Sigmoid colon (tissue), 7 donors: ENCODE data around the gene ARL13B. TPM values are rescaled to one million over a fixed set of nuclear protein-coding genes. Genes with fewer than 3 reads are reported as not detected.

Experiments
- DNase-seq: peaks from one replicate; pipeline ENCODE4 v3.0.0-alpha.2; 2019
- H3K27ac ChIP-seq, 4 donors: fragments of 200-600 bp; sonication (generic); one replicate each; pipeline ENCODE4 v1.5.1; 2016 to 2019; ENCODE audit warnings: mild to moderate bottlenecking in 1 of 4
- H3K27me3 ChIP-seq, 3 donors: fragments of 200-600 bp; sonication (generic); one replicate each; pipeline ENCODE4 v1.5.1; 2019; ENCODE audit warnings: mild to moderate bottlenecking in 1 of 3
- H3K36me3 ChIP-seq, 4 donors: fragments of 200-600 bp; sonication (generic); one replicate each; pipeline ENCODE4 v1.5.1; 2016 to 2019
- H3K4me1 ChIP-seq, 4 donors: fragments of 200-600 bp; sonication (generic); one replicate each; pipeline ENCODE4 v1.5.1; 2017 to 2019
- H3K4me3 ChIP-seq, 4 donors: fragments of 200-600 bp; sonication (generic); one replicate each; pipeline ENCODE4 v1.5.1; 2017 to 2019; ENCODE audit warnings: mild to moderate bottlenecking in 2 of 4, moderate library complexity in 1 of 4
- H3K9me3 ChIP-seq, 4 donors: fragments of 200-600 bp in 3 of 4; sonication (generic) in 3 of 4; one replicate each; pipeline versions ENCODE4 v1.5.1 to v1.6.1; 2013 to 2019
- EP300 ChIP-seq, 4 donors: sonication (generic); formaldehyde crosslinking; IDR thresholded peaks; one replicate each; pipeline ENCODE4 v1.6.1; 2017; ENCODE audit warnings: antibody characterized with exemption in 4 of 4
- POLR2A ChIP-seq, 2 donors: fragments of 450-650 bp; IDR thresholded peaks; one replicate each; pipeline ENCODE4 v1.6.1; 2016; ENCODE audit warnings: antibody characterized with exemption in 2 of 2, mild to moderate bottlenecking in 2 of 2, moderate library complexity in 2 of 2
- POLR2AphosphoS5 ChIP-seq, 4 donors: sonication (generic); formaldehyde crosslinking; IDR thresholded peaks; one replicate each; pipeline ENCODE4 v1.6.1; 2017; ENCODE audit warnings: antibody characterized with exemption in 4 of 4
- WGBS, 2 donors: extraction: QIAGEN DNeasy Blood & Tissue Kit; methylation state at CpG; one replicate each; pipeline ENCODE4 v1.1.7; 2013; 5-methylcytosine and 5-hydroxymethylcytosine counted together
- intact Hi-C: fragments of 100-400 bp; cut with DNase I; formaldehyde crosslinking; loops from one replicate; pipeline ENCODE4 v1.15.1; 2023
- polyA plus RNA-seq, 3 donors: library from polyadenylated mRNA; stranded (reverse); fragments of 200-250 nt; gene quantifications; one replicate each; pipeline ENCODE4 v1.2.3, GENCODE V29; 2013
- small RNA-seq, 3 donors: library from RNA; depleted of rRNA; stranded (forward); fragments of <200 nt; gene quantifications; one replicate each; pipeline ENCODE3, GENCODE V24; 2016
- total RNA-seq, 4 donors: library from RNA; depleted of rRNA; stranded (reverse); fragments of >200 nt; gene quantifications; one replicate each; pipeline ENCODE4 v1.1.0, GENCODE V29; 2016
- TF ChIP-seq, protein P1 (sequence below), 4 experiments: fragments of 450-650 bp in 3 of 4; fragments of 200-600 bp in 1 of 4; IDR thresholded peaks; one replicate each; pipeline ENCODE4 v1.5.1; 2016 to 2019; ENCODE audit warnings: antibody characterized with exemption in 4 of 4, mild to moderate bottlenecking in 3 of 4, moderate library complexity in 2 of 4
- donor health status: healthy with polysubstance abuse.
- donor health status: Bipolar disorder and iron deficiency.
- donor health status: healthy.

Gene ARL13B
- total and polyA plus RNA-seq, 7 donors: 1.8 to 14.0 (median 9.6) TPM

DNA sequence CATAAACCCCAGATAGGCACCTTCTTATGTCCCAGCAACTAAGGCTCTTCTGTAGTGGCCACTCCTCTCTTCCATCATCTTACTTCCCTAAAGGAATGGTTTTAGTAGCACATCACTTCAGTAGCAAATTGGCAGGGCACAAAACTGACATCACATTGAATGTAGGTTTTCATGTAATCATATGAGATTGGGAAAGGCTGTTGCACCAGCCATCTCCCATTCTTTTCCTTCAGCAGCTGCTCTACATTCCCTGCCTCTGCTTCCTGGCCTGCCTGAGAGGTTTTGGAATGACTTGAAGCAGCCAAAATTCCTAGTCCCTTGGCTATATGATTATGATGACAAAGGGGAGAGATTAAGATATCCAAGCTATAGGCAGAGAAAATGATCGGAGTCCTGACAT is 119.4 kb downstream of the ARL13B start:
- Histone ChIP-seq H3K27me3 (no peaks in the 10 kb centered on the region), H3K9me3 (no peaks in the 10 kb centered on the region), H3K36me3 (peaks cover 0 to 74% (median 14%) of the 10 kb centered on the region in 4 donors), H3K4me3 (no peak overlapping the region), H3K27ac (no peak overlapping the region), H3K4me1 (no peaks in the 10 kb centered on the region)
- DNase-seq: no peak
- intact Hi-C loops: no loop called here
- WGBS, 2 donors: 94 to 98% methylated on average over 1 of the region's 1 CpG
- TF ChIP-seq EP300 (IDR thresholded peaks at IDR 0.05): no peak
- TF ChIP-seq, protein P1, sequence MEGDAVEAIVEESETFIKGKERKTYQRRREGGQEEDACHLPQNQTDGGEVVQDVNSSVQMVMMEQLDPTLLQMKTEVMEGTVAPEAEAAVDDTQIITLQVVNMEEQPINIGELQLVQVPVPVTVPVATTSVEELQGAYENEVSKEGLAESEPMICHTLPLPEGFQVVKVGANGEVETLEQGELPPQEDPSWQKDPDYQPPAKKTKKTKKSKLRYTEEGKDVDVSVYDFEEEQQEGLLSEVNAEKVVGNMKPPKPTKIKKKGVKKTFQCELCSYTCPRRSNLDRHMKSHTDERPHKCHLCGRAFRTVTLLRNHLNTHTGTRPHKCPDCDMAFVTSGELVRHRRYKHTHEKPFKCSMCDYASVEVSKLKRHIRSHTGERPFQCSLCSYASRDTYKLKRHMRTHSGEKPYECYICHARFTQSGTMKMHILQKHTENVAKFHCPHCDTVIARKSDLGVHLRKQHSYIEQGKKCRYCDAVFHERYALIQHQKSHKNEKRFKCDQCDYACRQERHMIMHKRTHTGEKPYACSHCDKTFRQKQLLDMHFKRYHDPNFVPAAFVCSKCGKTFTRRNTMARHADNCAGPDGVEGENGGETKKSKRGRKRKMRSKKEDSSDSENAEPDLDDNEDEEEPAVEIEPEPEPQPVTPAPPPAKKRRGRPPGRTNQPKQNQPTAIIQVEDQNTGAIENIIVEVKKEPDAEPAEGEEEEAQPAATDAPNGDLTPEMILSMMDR (IDR thresholded peaks at IDR 0.05): no peak
- TF ChIP-seq POLR2AphosphoS5 (IDR thresholded peaks at IDR 0.05): no peak
- TF ChIP-seq POLR2A (IDR thresholded peaks at IDR 0.05): no peak

DNA sequence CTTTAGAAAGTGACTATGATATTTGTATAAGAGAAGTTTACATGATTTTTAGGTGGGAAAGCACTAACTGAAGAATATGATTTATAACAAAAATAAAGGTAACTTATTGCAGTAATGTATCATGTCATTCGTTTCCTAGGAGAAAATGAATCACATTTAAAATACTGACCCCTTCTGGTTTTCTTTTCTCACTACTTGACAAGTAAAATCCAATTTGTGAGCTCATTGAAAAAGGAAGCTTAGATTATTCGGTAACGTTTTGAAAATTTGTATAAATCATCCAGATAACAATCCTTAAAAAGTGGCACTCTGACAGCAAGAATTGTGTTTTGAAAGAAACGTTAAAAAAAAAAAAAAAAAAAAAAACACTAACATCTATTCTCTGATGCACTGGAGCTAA is 121.9 kb downstream of the ARL13B start:
- TF ChIP-seq POLR2A (IDR thresholded peaks at IDR 0.05) (no peak), EP300 (IDR thresholded peaks at IDR 0.05) (no peak), POLR2AphosphoS5 (IDR thresholded peaks at IDR 0.05) (no peak)
- TF ChIP-seq, protein P1 (IDR thresholded peaks at IDR 0.05): no peak
- Histone ChIP-seq H3K36me3 (peaks cover 0 to 53% (median 2%) of the 10 kb centered on the region in 4 donors), H3K9me3 (no peaks in the 10 kb centered on the region), H3K4me3 (no peak overlapping the region), H3K27ac (no peak overlapping the region), H3K27me3 (no peaks in the 10 kb centered on the region), H3K4me1 (no peaks in the 10 kb centered on the region)
- intact Hi-C loops: no loop called here
- 62 to 73% methylated on average over 4 of the region's 4 CpGs for WGBS, 2 donors
- DNase-seq: no peak

Small RNA genes within 50 kb of the gene (small RNA-seq; reads per million reads assigned to genes)
- 0 reads per million in 3 donors for gene RF00019
- 0 reads per million in 3 donors for gene RNU6-511P

Other genes starting within 250 kb of the ARL13B start
- 10 to 100 TPM; 17.8 to 31.4 (median 24.8) TPM for gene PROS1, start 6.3 kb upstream of the ARL13B start, total RNA-seq
- gene PROS1, start 6.3 kb upstream of the ARL13B start, polyA plus RNA-seq: 10 to 100 TPM in 1 of 3 donors, 1 to 10 TPM in 2; 2.8 to 25.2 (median 5.4) TPM
- gene STX19, start 48.4 kb downstream of the ARL13B start, total RNA-seq: not detected
- gene STX19, start 48.4 kb downstream of the ARL13B start, polyA plus RNA-seq: 10 to 100 TPM; 13.1 to 49.9 (median 34.2) TPM
- gene DHFR2, start 82.8 kb downstream of the ARL13B start, total RNA-seq: 1 to 10 TPM; 3.0 to 5.4 (median 4.5) TPM
- gene DHFR2, start 82.8 kb downstream of the ARL13B start, polyA plus RNA-seq: 1 to 10 TPM; 1.2 to 4.7 (median 1.2) TPM
- 10 to 100 TPM in 1 of 4 donors, 1 to 10 TPM in 3; 7.3 to 13.8 (median 9.4) TPM for gene NSUN3, start 82.9 kb downstream of the ARL13B start, total RNA-seq
- gene NSUN3, start 82.9 kb downstream of the ARL13B start, polyA plus RNA-seq: 10 to 100 TPM in 1 of 3 donors, 1 to 10 TPM in 2; 8.5 to 16.0 (median 9.0) TPM